Measurements from ENCODE around the gene HIP1. TPM values are rescaled to one million over a fixed set of nuclear protein-coding genes. Genes with fewer than 3 reads are reported as not detected.
"Not testable (repeated sequence)": the region's sequence is repeated elsewhere in the genome, so short reads cannot be mapped to it uniquely, and the experiment has no call there.

HIP1 gene
- total and polyA plus RNA-seq, 8 donors: 3.6 to 14.8 (median 5.2) TPM

DNA sequence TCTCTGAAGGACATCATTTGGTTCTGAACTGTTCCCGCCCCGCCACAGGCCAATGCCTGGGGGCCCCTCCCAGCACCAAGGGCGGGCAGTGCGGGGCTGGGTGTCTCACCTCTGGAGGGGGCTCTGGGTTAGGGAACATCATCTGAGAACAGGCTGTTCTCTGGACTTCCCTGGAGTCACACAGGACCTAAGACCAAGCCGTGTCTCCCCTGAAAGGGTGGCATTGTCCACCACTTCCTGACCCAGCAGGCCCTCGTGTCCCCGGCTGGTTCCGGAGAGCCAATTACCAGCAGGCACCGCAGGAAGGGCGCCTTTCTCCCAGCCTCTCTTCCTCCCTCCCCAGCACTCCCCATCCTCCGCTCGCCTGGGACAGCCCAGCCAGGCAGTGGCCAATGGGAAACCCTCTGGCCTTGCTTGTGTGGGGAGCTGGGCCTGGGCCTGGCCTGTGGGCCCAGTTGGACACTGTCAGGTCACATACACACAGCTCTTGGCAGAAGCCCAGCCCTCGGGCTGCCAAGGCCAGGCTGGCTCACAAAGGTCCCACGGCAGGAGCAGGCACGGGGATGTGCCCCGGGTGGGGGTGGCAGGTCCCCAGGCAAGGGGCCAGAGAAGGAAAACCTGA lies 127.1 kb downstream of the HIP1 start:
- FAIRE-seq (no peak), DNase-seq (peak; percentile 73 to 92 (median 80)), ATAC-seq (peak; percentile 93 to 98 (median 97))
- 38 to 41% methylated on average over 14 to 16 of the region's 16 CpGs for WGBS, 2 donors
- H3K9me3 ChIP-seq: no peaks in the 10 kb centered on the region
- H3K36me3 ChIP-seq: no peaks in the 10 kb centered on the region
- H3K4me1 ChIP-seq: no peaks in the 10 kb centered on the region
- peak overlapping the region; percentile 45 to 73 (median 60) for H3K27ac ChIP-seq
- H3K27me3 ChIP-seq: no peaks in the 10 kb centered on the region
- no peak for TF ChIP-seq CTCF (IDR thresholded peaks at IDR 0.05)
- peak overlapping the region in 1 of 4 donors; percentile 25 for H3K4me3 ChIP-seq
- intact Hi-C loops (cut with DNase I): no loop called here

- H3K4me1 ChIP-seq; intact Hi-C loops (cut with DNase I); H3K27me3 ChIP-seq; H3K9me3 ChIP-seq; H3K27ac ChIP-seq; H3K36me3 ChIP-seq; ATAC-seq; DNase-seq; FAIRE-seq; H3K4me3 ChIP-seq: not testable (repeated sequence)
- 85 to 86% methylated on average over 11 of the region's 11 CpGs for WGBS, 2 donors
These were observed 129.3 kb downstream of the HIP1 start for GRCh38 chr7:75609416-75609815.

DNA sequence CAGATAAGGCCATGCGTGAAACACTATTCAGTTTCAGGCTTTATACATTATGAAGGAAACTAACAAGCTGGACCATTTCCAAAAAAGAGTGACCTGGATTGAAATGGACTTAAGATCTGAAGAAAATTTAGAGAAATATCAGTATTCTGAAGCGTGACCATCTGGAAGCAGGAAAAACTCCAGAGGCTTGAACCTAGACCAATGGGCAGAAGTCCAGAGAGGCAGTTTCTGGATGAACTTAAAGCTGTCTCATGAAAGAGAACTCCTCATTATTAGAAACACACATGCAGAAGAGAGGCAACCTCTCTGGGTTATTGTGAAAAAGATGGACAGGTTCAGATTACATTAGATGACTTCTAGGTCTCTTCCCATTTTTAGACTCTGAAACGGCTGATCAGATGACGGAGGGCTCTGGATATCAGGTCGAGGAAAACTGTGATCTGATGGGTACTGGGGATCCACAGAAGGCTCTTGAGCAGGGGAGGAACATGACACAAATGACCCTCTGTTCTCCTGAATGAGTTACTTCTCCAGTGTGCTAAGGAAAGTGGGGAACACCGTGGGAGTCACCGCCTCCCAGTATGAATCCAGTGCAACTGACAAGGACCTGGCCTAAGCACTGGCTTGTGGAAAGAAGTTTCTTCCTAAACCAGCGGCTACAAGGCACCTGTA lies 130.2 kb downstream of the HIP1 start:
- Histone ChIP-seq H3K4me3 (no peak overlapping the region), H3K9me3 (no peaks in the 10 kb centered on the region), H3K36me3 (no peaks in the 10 kb centered on the region), H3K27me3 (no peaks in the 10 kb centered on the region), H3K27ac (no peak overlapping the region), H3K4me1 (no peaks in the 10 kb centered on the region)
- TF ChIP-seq CTCF (IDR thresholded peaks at IDR 0.05): no peak
- FAIRE-seq (no peak), DNase-seq (no peak), ATAC-seq (no peak)
- intact Hi-C loops (cut with DNase I): no loop called here
- 78 to 79% methylated on average over 8 of the region's 8 CpGs for WGBS, 2 donors

DNA sequence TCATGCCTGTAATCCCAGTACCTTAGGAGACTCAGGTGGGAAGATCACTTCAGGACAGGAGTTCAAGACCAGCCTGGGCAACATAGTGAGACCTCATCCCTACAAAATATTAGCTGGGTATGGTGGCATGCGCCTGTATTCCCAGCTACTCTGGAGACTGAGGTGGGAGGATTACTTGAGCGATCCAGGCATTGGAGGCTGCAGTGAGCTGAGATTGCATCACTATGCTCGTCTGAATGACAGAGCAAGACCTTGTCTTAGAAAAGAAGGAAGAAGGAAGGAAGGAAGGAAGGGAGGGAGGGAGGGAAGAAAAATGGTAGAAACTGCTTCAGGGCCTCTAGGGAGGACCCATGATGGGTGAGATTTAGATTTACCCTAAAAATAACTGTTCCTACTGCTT lies 134.3 kb downstream of the HIP1 start:
- FAIRE-seq: no peak
- TF ChIP-seq CTCF (IDR thresholded peaks at IDR 0.05): no peak

DNA sequence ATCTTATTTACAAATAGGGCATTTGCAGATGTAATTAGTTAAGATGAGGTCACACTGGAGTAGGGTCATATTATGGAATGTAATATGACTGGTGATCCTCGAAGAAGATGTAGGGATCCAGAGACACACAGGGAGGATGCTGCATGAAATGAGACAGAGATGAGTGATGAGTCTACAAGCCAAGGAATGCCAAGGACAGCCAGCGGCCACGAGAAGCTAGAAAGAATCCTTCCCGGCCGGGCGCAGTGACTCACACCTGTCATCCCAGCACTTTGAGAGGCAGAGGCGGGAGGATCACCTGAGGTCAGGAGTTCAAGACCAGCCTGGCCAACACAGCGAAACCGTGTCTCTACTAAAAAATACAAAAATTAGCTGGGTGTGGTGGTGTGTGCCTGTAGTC lies 135.9 kb downstream of the HIP1 start:
- H3K27me3 ChIP-seq; FAIRE-seq; intact Hi-C loops (cut with DNase I); H3K27ac ChIP-seq; ATAC-seq; H3K4me3 ChIP-seq; H3K9me3 ChIP-seq; H3K4me1 ChIP-seq; H3K36me3 ChIP-seq: not testable (repeated sequence)
- 89 to 90% methylated on average over 9 of the region's 9 CpGs for WGBS, 2 donors
- DNase-seq: peak in 1 of 6 donors; percentile 16

More for the DNA sequence above, 134.3 kb downstream of the HIP1 start:
- Histone ChIP-seq H3K27me3 (no peaks in the 10 kb centered on the region), H3K27ac (no peak overlapping the region), H3K4me3 (no peak overlapping the region), H3K36me3 (no peaks in the 10 kb centered on the region), H3K9me3 (no peaks in the 10 kb centered on the region), H3K4me1 (no peaks in the 10 kb centered on the region)
- intact Hi-C loops (cut with DNase I): no loop called here
- 77 to 91% methylated on average over 3 of the region's 3 CpGs for WGBS, 2 donors
- DNase-seq (no peak), ATAC-seq (no peak)

- FAIRE-seq (no peak), ATAC-seq (no peak), DNase-seq (no peak)
- no peaks in the 10 kb centered on the region for H3K27me3 ChIP-seq
- no peaks in the 10 kb centered on the region for H3K36me3 ChIP-seq
- H3K9me3 ChIP-seq: no peaks in the 10 kb centered on the region
- H3K27ac ChIP-seq: no peak overlapping the region
- intact Hi-C loops (cut with DNase I): no loop called here
- TF ChIP-seq CTCF (IDR thresholded peaks at IDR 0.05): no peak
- 90 to 97% methylated on average over 6 of the region's 6 CpGs for WGBS, 2 donors
- H3K4me1 ChIP-seq: no peaks in the 10 kb centered on the region
- no peak overlapping the region for H3K4me3 ChIP-seq
These were observed 137.2 kb downstream of the HIP1 start for GRCh38 chr7:75601539-75601938.

DNA sequence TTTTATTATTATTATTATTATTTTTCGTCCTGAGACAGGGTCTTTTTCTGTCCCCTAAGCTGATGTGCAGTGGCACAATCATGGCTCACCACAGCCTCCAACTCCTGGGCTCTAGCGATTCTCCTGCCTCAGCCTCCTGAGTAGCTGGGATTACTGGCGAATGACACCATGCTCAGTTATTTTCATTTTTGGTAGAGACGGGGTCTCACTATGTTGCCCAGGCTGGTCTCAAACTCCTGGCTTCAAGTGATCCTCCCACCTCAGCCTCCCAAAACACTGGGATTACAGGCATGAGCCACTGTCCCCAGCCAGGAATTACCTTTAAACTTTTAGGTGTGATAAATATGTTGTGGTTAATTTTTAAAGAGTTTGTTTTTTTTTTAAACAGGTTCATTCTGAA lies 138.0 kb downstream of the HIP1 start:
- H3K4me1 ChIP-seq; H3K9me3 ChIP-seq; DNase-seq; FAIRE-seq; H3K27me3 ChIP-seq; ATAC-seq; H3K4me3 ChIP-seq; H3K27ac ChIP-seq; intact Hi-C loops (cut with DNase I); H3K36me3 ChIP-seq: not testable (repeated sequence)
- WGBS, 2 donors: 75 to 86% methylated on average over 4 of the region's 4 CpGs

All from pancreas (tissue), 10 donors.